HG02981 (cell line): Measurements from ENCODE around the gene FERMT2.

Source experiments
- ATAC-seq: cut with Tn5 transposase; IDR thresholded peaks from one replicate; pipeline ENCODE4 v1.9.1; 2021; ENCODE audit warnings: mild to moderate bottlenecking, moderate library complexity; ENCODE audit not compliant: unreplicated experiment

Gene FERMT2

DNA sequence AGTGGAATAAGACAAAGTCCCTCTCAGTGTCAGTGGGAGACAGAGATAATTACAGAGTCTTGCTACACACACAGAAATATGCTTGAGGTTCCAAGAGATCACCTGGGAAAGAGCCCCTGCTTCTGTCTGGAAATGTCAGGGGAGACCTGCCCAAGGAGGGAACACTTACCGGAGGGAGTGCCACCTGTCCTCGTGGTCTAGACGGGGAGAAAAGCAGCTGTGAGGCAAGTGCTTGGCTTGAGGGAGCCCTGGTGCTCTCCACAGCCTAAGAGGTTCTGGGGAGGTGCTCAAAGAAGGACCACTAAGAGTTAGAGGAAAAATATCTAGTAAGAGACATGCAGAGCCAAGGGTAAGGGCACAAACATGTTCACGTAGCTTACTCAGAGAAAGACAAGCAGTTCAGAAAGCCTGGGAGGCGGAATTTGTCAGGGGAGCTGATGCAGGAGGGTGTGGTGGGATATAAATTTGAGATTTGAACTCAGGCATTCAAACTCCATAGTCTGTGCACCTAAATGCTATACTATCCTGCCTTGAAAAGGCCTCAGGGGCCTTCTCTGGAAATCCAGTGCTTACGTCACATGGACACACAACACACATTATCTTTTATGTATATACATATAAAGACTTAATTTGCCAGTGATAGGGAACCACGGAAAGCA, 121.2 kb downstream of the FERMT2 start:
- no peak for ATAC-seq

DNA sequence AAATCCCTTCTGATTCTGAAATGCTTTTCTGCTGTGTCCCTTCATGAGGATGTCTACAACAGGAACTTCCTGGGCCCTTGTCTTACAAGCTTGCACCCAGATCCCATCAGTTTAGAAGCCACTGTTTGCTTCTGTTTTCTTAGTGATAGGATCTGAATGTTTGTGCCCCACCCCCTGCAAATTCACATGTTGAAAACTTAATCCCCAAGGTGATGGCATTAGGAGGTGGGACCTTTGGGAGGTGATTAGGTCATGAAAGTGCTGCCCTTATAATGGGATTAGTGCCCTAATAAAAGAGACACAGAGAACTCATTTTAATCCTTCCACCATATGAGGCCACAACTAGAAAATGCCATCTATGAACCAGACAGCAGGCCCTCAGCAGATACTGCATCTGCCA, 123.4 kb downstream of the FERMT2 start:
- no peak for ATAC-seq

- ATAC-seq = no peak
Measured at GRCh38 chr14:52825085-52825484, 125.8 kb downstream of the FERMT2 start.

- no peak for ATAC-seq
Measured at GRCh38 chr14:52824462-52824861, 126.4 kb downstream of the FERMT2 start.

GRCh38 chr14:52821805-52822250, 129.0 kb downstream of the FERMT2 start:
- no peak for ATAC-seq

GRCh38 chr14:52808101-52808500, 142.7 kb downstream of the FERMT2 start:
- ATAC-seq = no peak
